ENCODE data around the gene GNA15.
A peak's percentile ranks its signal among the peaks of the same experiment; 100 is the strongest.

Gene GNA15

GRCh38 chr19:3133793-3134116 is 2.1 kb upstream of the GNA15 start:
- Histone ChIP-seq H3K4me3 (replicated peaks; ENCODE audit: insufficient read depth, low read length) (no peak overlapping the region), H3K27ac (replicated peaks) (peak overlapping the region; percentile 85), H3K27me3 (ENCODE audit: insufficient read depth, poor library complexity, severe bottlenecking) (no peaks in the 10 kb centered on the region)
- TF ChIP-seq SPI1 (IDR thresholded peaks at IDR 0.05; ENCODE audit: borderline replicate concordance, low read depth): no peak
- TF ChIP-seq REST (IDR thresholded peaks at IDR 0.05; ENCODE audit: insufficient replicate concordance, low read depth): no peak
- no peak for TF ChIP-seq GABPA (IDR thresholded peaks at IDR 0.05; ENCODE audit: low read depth)
- TF ChIP-seq CTCF (IDR thresholded peaks at IDR 0.05; ENCODE audit: insufficient read depth, low read length): no peak
- TF ChIP-seq POLR2AphosphoS5 (IDR thresholded peaks at IDR 0.05; ENCODE audit: low read depth): no peak
- no peak for DNase-seq (ENCODE audit: low read depth in 1 of 2, low spot score in 1 of 2)

- H3K27me3 ChIP-seq (ENCODE audit: insufficient read depth, poor library complexity, severe bottlenecking): no peaks in the 10 kb centered on the region
- DNase-seq (ENCODE audit: low read depth in 1 of 2, low spot score in 1 of 2): no peak
- H3K27ac ChIP-seq (replicated peaks): peak overlapping the region; percentile 96
- H3K4me3 ChIP-seq (replicated peaks; ENCODE audit: insufficient read depth, low read length): peak overlapping the region; percentile 95
- TF ChIP-seq REST (IDR thresholded peaks at IDR 0.05; ENCODE audit: insufficient replicate concordance, low read depth): no peak
- TF ChIP-seq CTCF (IDR thresholded peaks at IDR 0.05; ENCODE audit: insufficient read depth, low read length): no peak
- no peak for TF ChIP-seq GABPA (IDR thresholded peaks at IDR 0.05; ENCODE audit: low read depth)
- no peak for TF ChIP-seq POLR2AphosphoS5 (IDR thresholded peaks at IDR 0.05; ENCODE audit: low read depth)
- no peak for TF ChIP-seq SPI1 (IDR thresholded peaks at IDR 0.05; ENCODE audit: borderline replicate concordance, low read depth)
Measured at GRCh38 chr19:3136684-3137055, 837 bp downstream of the GNA15 start.

GRCh38 chr19:3137119-3137518 is 1.3 kb downstream of the GNA15 start:
- Histone ChIP-seq H3K4me3 (replicated peaks; ENCODE audit: insufficient read depth, low read length) (peak overlapping the region; percentile 95), H3K27me3 (ENCODE audit: insufficient read depth, poor library complexity, severe bottlenecking) (no peaks in the 10 kb centered on the region), H3K27ac (replicated peaks) (peak overlapping the region; percentile 96)
- peak in 1 of 2 experiments; percentile 32 for DNase-seq (ENCODE audit: low read depth in 1 of 2, low spot score in 1 of 2)
- TF ChIP-seq REST (IDR thresholded peaks at IDR 0.05; ENCODE audit: insufficient replicate concordance, low read depth) (no peak), POLR2AphosphoS5 (IDR thresholded peaks at IDR 0.05; ENCODE audit: low read depth) (no peak), GABPA (IDR thresholded peaks at IDR 0.05; ENCODE audit: low read depth) (no peak), CTCF (IDR thresholded peaks at IDR 0.05; ENCODE audit: insufficient read depth, low read length) (no peak), SPI1 (IDR thresholded peaks at IDR 0.05; ENCODE audit: borderline replicate concordance, low read depth) (no peak)

Data from HL-60 (cell line).